ENCODE results near the gene IDH3G.

Gene IDH3G

DNA sequence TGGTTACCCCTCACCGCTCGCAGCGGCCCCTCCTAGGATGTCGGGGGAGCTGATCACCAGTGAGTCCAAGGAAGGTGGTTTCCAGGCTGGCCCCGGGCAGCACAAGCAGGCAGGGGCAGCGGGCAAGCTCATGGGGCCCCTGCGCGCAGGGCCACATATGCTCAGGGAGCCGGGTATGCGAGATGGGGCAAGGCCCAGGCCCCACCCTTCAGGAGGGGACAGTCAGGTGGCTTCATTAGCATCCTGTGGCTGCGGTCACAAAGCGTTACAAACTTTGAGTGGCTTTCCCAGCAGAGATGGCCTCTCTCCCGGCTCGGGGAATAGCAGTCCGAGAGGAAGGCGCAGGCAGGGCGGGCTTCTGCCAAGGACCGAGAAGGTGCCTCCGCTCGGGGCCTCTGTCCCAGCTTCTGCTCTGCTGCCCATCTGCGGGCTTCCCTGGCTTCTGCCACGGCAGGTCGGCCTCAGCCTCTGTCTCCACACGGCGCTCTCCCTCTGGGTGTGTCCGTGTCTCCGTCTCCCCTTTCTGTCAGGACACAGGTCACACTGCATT, 56.0 kb downstream of the IDH3G start:
- no peaks in the 10 kb centered on the region for H3K9me3 ChIP-seq (ENCODE audit: control insufficient read depth, insufficient read depth, low read length)
- no peaks in the 10 kb centered on the region for H3F3A ChIP-seq (ENCODE audit: control insufficient read depth, insufficient read depth)
- H3K4me2 ChIP-seq (ENCODE audit: low read length), result no peak overlapping the region
- H3K4me1 ChIP-seq (ENCODE audit: control insufficient read depth, low read length), result peaks cover 12% of the 10 kb centered on the region
- no peak overlapping the region for H3K27ac ChIP-seq (ENCODE audit: low read depth, low read length)
- no peak overlapping the region for H3K4me3 ChIP-seq (ENCODE audit: low read length)
- H4K20me1 ChIP-seq (ENCODE audit: control insufficient read depth, insufficient read depth, low read depth, low read length), result no peaks in the 10 kb centered on the region
- H3K9me2 ChIP-seq (replicated peaks; ENCODE audit: control insufficient read depth, low read length), result no peaks in the 10 kb centered on the region
- no peaks in the 10 kb centered on the region for H3K27me3 ChIP-seq (ENCODE audit: control insufficient read depth, low read length)
- TF ChIP-seq, protein P1, sequence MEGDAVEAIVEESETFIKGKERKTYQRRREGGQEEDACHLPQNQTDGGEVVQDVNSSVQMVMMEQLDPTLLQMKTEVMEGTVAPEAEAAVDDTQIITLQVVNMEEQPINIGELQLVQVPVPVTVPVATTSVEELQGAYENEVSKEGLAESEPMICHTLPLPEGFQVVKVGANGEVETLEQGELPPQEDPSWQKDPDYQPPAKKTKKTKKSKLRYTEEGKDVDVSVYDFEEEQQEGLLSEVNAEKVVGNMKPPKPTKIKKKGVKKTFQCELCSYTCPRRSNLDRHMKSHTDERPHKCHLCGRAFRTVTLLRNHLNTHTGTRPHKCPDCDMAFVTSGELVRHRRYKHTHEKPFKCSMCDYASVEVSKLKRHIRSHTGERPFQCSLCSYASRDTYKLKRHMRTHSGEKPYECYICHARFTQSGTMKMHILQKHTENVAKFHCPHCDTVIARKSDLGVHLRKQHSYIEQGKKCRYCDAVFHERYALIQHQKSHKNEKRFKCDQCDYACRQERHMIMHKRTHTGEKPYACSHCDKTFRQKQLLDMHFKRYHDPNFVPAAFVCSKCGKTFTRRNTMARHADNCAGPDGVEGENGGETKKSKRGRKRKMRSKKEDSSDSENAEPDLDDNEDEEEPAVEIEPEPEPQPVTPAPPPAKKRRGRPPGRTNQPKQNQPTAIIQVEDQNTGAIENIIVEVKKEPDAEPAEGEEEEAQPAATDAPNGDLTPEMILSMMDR (IDR thresholded peaks at IDR 0.05; ENCODE audit: low read depth, low read length, poor library complexity, severe bottlenecking), result no peak
- no peak for TF ChIP-seq EZH2phosphoT487 (IDR thresholded peaks at IDR 0.05; ENCODE audit: borderline replicate concordance, low read length)
- no peaks in the 10 kb centered on the region for H3K36me3 ChIP-seq (ENCODE audit: control insufficient read depth, low read length)
- no peaks in the 10 kb centered on the region for H3K79me2 ChIP-seq (ENCODE audit: control insufficient read depth, low read length)

DNA sequence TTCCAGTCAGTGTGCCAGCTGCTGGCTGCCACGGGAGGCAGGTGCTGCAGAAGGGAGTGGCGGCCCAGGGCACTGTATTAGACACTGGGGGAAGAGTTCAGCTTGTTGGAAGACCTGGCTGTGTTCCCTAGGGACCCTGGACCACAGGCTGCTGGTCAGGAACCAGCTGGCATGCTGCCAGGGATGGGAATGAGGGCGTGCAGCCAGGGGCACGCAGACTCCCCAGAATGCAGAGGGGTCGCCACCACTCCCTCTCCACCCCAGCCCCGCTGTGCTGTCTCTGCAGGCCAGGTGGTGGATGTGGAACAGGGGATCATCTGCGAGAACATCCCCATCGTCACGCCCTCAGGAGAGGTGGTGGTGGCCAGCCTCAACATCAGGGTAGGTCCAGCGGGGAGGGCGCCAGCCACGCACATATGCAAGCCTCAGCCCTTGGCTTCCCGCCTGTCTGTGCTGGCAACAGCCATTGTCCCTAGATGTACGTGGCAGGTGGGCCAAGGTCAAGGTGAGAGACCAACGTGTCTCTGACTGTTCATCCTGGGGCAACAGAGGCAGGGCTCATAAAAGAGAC, 57.2 kb downstream of the IDH3G start:
- Histone ChIP-seq H3K27me3 (ENCODE audit: control insufficient read depth, low read length) (no peaks in the 10 kb centered on the region), H3K4me1 (ENCODE audit: control insufficient read depth, low read length) (peaks cover 9% of the 10 kb centered on the region), H3K4me2 (ENCODE audit: low read length) (no peak overlapping the region), H3K36me3 (ENCODE audit: control insufficient read depth, low read length) (no peaks in the 10 kb centered on the region), H3K9me2 (replicated peaks; ENCODE audit: control insufficient read depth, low read length) (no peaks in the 10 kb centered on the region), H4K20me1 (ENCODE audit: control insufficient read depth, insufficient read depth, low read depth, low read length) (no peaks in the 10 kb centered on the region), H3K27ac (ENCODE audit: low read depth, low read length) (no peak overlapping the region), H3K4me3 (ENCODE audit: low read length) (no peak overlapping the region), H3F3A (ENCODE audit: control insufficient read depth, insufficient read depth) (no peaks in the 10 kb centered on the region), H3K9me3 (ENCODE audit: control insufficient read depth, insufficient read depth, low read length) (no peaks in the 10 kb centered on the region), H3K79me2 (ENCODE audit: control insufficient read depth, low read length) (no peaks in the 10 kb centered on the region)
- TF ChIP-seq, protein P1 (IDR thresholded peaks at IDR 0.05; ENCODE audit: low read depth, low read length, poor library complexity, severe bottlenecking), result no peak
- no peak for TF ChIP-seq EZH2phosphoT487 (IDR thresholded peaks at IDR 0.05; ENCODE audit: borderline replicate concordance, low read length)

DNA sequence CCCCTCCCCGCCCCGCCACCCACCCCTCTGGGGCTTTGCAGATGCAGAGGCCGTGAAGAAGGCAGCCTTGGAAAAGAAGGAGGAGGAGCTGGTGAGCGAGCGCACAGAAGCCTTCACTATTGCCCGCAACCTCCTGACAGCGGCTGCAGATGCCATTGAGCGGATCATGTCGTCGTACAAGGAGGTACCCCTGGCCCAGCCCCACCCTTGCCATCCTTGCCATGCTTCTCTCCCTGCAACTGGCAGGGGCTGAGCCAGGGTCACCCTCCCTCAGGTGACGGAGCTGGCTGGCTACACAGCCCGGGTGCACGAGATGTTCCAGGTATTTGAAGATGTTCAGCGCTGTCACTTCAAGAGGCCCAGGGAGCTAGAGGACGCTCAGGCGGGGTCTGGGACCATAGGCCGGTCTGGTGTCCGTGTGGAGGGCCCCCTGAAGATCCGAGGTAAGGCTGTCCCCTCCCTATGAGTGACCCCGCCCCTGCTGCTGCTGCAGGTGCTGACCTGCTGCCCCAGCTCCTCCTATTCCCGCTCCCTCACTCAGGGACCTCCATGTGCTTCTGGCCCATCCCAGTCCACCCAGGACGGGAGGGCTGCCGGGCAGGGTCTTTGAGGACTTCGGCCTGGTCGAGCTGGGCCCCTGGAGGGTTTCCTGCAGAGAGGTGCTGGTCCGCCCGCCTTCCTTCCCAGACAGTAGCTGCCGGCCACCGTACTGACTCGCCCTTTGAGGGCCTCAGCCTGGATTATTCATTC, 57.9 kb downstream of the IDH3G start:
- Histone ChIP-seq H3K27ac (ENCODE audit: low read depth, low read length) (no peak overlapping the region), H3K9me3 (ENCODE audit: control insufficient read depth, insufficient read depth, low read length) (no peaks in the 10 kb centered on the region), H3K4me1 (ENCODE audit: control insufficient read depth, low read length) (peaks cover 9% of the 10 kb centered on the region), H4K20me1 (ENCODE audit: control insufficient read depth, insufficient read depth, low read depth, low read length) (no peaks in the 10 kb centered on the region), H3K9me2 (replicated peaks; ENCODE audit: control insufficient read depth, low read length) (no peaks in the 10 kb centered on the region), H3K79me2 (ENCODE audit: control insufficient read depth, low read length) (no peaks in the 10 kb centered on the region), H3F3A (ENCODE audit: control insufficient read depth, insufficient read depth) (no peaks in the 10 kb centered on the region), H3K4me2 (ENCODE audit: low read length) (no peak overlapping the region), H3K4me3 (ENCODE audit: low read length) (no peak overlapping the region), H3K36me3 (ENCODE audit: control insufficient read depth, low read length) (no peaks in the 10 kb centered on the region), H3K27me3 (ENCODE audit: control insufficient read depth, low read length) (no peaks in the 10 kb centered on the region)
- TF ChIP-seq EZH2phosphoT487 (IDR thresholded peaks at IDR 0.05; ENCODE audit: borderline replicate concordance, low read length), result no peak
- TF ChIP-seq, protein P1 (IDR thresholded peaks at IDR 0.05; ENCODE audit: low read depth, low read length, poor library complexity, severe bottlenecking), result no peak

Measured in DOHH2 (cell line).